GM03348 (cell line): ENCODE data around the gene ZXDB.
"Not testable (repeated sequence)": the region's sequence is repeated elsewhere in the genome, so short reads cannot be mapped to it uniquely, and the experiment has no call there.

Experiments
- DNase-seq: peaks from one replicate; pipeline ENCODE4 v3.0.0; 2012; ENCODE audit warnings: low spot score

Gene ZXDB

DNA sequence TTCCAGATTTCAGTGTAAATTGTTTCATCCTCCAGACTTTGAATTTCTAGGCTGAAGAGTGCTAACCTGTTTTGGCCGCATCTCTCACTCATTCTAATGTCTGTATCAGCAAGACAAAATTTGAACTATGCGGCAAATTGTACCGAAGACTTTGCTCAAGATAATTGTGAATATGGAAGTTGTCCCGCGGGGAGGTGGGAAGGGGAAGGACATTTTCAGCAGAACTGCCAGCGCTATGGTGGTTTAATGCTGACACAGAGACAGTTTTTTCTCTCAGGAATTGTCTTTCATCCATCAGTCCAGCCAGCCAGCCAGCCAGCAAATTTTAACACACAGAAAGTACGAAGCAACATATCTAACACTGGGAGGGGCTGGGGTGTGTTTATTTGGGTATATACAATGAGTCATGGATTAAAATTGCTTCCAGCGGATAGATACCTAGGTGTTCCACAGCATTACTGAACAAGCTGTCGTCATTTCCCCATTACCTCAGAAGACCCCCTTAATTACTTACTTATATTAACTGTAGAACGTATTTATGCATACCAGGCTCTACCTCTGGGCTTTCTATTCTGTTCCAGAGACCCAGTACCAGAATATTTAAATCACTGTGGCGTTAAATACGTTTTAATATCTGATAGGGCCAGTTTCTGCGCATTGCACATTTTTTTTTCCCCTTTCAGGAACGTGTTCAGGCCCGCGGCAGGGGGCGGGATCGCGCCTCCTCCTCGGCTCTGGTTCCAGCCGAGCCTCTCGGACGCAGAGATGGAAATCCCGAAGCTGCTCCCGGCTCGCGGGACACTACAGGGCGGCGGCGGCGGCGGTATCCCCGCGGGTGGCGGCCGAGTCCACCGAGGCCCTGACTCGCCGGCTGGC, at the start of gene ZXDB:
TSS of gene ZXDB (plus strand) at position 728 of the 876 bp plus-strand sequence. CDS start at position 766, 38 bp downstream.
- DNase-seq = peak; percentile 11

DNA sequence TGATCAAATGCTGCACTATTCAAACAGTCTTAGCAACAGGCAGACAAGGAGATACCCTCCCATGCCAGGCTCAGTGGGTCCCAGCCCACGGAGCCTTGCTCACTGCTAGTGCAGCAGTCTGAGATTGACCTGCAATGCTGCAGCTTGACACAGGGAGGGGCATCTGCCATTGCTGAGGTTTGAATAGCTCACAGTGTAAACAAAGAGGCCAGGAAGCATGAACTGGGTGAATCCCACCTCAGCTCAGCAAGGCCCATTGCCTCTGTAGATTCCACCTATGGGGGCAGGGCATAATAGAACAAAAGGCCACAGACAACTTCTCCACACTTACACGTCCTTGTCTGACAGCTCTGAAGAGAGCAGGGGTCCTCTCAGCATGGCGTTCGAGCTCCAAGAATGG, 26.6 kb upstream of the ZXDB start:
- DNase-seq = no peak

- DNase-seq = peak; percentile 7
These were observed 18.1 kb upstream of the ZXDB start for GRCh38 chrX:57573754-57574153.

- not testable (repeated sequence) for DNase-seq
These were observed 8.9 kb upstream of the ZXDB start for GRCh38 chrX:57582948-57583347.

DNA sequence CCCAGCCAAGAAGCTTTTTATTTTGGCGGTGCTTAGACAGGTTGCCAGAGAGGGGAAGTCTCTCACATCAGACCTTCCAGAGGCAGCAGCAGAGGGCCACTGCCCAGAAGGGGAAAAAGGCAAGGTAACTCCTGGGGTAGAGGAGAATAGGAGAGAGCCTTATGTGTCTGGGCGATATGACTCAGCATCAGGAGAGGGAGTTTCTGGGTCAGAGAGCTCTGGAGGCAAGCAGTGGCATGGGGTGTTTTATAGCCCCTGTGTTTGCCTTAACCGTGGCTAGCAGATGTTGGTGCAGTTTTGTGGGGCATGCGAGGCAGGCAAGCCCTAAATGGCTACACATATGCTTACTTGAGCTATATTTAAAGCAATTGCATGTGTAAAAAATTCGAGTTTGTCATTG, 8.3 kb upstream of the ZXDB start:
- no peak for DNase-seq

GRCh38 chrX:57586360-57586759, 5.5 kb upstream of the ZXDB start:
- no peak for DNase-seq

GRCh38 chrX:57587062-57587461, 4.7 kb upstream of the ZXDB start:
- no peak for DNase-seq

- DNase-seq = no peak
These were observed 4.2 kb upstream of the ZXDB start for GRCh38 chrX:57587607-57588006.

GRCh38 chrX:57592160-57592893, 516 bp downstream of the ZXDB start:
- DNase-seq = peak; percentile 8

GRCh38 chrX:57592894-57593215, 1.0 kb downstream of the ZXDB start:
- not testable (repeated sequence) for DNase-seq

DNA sequence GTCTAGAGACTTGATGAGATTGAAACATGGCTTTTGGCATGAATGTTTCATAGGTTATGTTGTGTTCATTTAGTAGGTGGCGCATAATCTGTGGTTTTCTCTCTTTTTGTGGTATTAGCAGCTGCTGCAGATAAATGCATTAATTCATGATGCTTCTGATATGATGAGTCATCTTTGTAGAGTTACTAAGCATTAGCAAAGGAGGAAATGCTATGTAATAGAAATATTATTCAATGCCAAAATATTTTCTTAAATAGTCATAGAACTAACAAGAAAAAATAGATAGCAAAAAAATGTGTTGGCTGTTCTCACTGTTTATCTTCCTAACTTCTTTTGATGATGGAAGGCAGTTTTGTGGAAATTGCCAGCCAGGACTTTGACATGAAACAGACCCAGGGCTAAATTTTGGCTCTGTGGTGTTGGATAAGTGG, 3.6 kb downstream of the ZXDB start:
- peak; percentile 31 for DNase-seq

GRCh38 chrX:57596109-57596508, 4.3 kb downstream of the ZXDB start:
- no peak for DNase-seq

DNA sequence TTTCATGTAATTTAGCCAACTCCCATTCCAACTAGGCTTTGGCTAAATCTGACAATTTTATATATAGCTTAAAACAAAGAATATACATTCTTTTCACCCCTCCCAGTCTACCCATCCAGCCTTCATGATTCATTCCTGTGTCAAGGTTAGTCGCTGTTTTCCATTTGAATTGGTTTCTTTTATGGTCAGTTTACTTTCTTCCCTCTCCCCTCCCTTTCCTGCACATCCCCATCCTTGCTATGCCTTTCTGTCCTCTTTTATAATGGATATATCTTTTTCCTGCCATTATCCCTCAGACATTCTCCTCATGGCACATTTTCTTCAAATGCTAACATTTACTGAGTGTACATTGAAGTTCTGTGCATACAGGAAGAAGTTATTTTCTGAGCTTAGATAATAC, 4.7 kb downstream of the ZXDB start:
- DNase-seq = no peak

DNA sequence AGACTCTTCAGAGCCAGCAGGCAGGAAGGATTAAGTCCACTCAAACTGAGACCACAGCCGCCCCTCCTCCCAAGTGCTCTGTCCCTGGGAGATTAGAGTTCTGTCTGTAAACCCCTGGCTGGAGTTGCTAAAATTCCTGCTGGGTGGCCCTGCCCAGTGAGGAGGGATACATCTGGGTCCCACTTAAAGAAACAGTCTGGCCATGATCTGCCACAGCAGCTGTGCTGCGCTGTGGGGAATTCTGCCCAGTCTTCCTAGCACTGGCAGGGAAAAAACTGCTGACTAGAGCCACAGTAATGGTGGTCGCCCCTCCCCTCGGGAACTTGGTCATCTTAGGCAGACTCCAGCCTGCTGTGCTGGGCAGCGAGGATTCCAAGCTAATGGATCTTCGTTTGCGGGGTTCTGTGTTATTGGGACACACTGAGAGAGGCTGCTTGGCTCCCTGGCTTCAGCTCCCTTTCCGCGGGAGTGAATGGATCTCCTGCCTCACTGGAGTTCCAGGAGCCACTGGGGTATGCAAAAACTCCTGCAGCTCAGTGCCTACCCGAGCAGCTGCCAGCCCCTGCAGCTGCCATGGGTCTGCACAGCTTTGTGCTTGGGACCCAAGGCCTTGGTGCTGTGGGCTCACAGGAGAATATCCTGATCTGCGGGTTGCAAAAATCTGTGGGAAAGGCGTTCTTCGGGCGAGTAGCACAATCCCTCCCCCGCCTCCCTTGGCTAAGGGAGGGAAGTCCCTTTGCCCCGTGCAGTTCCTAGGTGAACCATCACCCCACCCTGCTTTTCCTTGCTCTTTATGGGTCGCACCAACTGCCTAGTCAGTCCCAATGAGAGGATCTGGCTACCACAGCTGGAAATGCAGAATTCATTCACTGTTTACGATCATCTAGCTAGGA, 15.7 kb downstream of the ZXDB start:
- no peak for DNase-seq

DNA sequence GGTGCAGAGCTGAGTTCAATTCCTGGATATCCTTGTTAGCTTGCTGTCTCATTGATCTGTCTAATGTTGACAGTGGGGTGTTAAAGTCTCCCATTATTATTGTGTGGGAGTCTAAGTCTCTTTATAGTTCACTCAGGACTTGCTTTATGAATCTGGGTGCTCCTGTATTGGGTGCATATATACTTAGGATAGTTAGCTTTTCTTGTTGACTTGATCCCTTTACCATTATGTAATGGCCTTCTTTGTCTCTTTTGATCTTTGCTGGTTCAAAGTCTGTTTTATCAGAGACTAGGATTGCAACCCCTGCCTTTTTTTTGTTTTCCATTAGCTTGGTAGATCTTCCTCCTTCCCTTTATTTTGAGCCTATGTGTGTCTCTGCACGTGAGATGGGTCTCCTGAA, 21.5 kb downstream of the ZXDB start:
- DNase-seq = not testable (repeated sequence)

GRCh38 chrX:57629438-57629837, 37.6 kb downstream of the ZXDB start:
- not testable (repeated sequence) for DNase-seq

GRCh38 chrX:57640674-57641016, 48.8 kb downstream of the ZXDB start:
- no peak for DNase-seq

GRCh38 chrX:57641338-57641737, 49.5 kb downstream of the ZXDB start:
- DNase-seq = no peak

GRCh38 chrX:57643698-57644097, 51.9 kb downstream of the ZXDB start:
- no peak for DNase-seq

DNA sequence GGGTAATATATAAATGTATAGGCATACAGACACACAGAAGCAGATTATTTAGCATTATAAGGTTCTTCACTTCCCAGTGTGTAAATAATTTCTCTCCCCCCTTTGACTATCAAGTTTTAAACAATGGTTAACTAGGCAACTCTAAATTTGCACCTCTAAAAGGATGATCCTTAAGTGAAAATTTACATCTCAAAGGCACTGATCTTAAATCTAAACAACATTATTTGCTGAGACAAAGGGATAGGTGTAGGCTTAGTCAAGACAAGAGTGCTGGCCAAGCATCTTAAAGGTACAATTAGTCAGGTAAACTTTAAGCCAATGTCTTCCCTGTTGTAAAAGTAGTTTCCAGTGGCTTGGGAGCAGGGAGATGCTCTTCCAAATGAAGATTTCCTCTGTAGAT, 55.2 kb downstream of the ZXDB start:
- DNase-seq = no peak
